Colon (tissue), 2 donors: ENCODE measurements around the gene AGL.
"Not testable (repeated sequence)": the region's sequence is repeated elsewhere in the genome, so short reads cannot be mapped to it uniquely, and the experiment has no call there.

Experiments
- FAIRE-seq: peaks from 2 replicates; lab custom pipeline; 2012; peaks lifted over from hg19 to GRCh38; lab: Jason Lieb, UNC
- donor health status: control.
- donor health status: control.

The AGL gene

DNA sequence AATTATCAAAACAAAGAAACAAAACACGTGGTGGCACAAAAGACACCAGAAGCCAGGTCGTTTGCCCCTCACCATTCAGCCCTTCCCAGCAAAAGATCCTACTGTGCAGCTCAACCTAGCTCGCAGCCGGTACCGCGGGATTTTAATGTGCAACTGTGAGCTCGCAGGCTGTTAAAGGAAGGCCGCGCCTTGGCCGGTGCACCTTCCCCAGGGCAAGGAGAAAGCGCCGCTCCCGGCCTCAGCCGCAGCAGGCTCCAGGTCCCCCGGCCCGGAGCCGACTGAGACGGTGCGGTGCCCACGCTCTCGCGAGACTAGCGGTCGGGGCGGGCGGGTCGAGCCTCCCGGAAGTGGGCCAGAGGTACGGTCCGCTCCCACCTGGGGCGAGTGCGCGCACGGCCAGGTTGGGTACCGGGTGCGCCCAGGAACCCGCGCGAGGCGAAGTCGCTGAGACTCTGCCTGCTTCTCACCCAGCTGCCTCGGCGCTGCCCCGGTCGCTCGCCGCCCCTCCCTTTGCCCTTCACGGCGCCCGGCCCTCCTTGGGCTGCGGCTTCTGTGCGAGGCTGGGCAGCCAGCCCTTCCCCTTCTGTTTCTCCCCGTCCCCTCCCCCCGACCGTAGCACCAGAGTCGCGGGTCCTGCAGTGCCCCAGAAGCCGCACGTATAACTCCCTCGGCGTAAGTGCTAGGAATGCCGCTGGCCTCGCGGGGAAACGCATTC, at the start of gene AGL:
AGL (plus strand) TSS at position 618 of the 715 bp plus-strand sequence. CDS start 682 bp downstream, outside the sequence.
- FAIRE-seq, result no peak

- FAIRE-seq, result no peak
Measured at GRCh38 chr1:99801584-99801983, 48.6 kb upstream of the AGL start.

DNA sequence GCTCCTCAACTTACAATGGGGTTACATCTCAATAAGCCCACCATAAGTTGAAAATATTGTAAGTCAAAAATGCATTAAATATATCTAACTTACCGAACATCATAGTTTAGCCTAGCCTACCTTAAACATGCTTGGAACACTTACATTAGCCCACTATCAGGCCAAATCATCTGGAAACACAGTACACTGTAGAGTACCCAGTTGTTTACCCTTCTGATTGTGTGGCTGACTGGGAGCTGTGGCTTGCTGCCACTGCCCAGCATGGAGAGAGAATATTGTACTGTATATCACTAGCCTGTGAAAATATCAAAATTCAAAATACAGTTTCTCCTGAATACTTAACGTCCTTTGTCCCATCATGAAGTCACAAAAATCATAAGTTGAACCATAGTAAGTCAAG, 43.3 kb upstream of the AGL start:
- no peak for FAIRE-seq

GRCh38 chr1:99808391-99809115, 41.6 kb upstream of the AGL start:
- FAIRE-seq, result peak; percentile 72

GRCh38 chr1:99811075-99811474, 39.1 kb upstream of the AGL start:
- FAIRE-seq, result no peak

DNA sequence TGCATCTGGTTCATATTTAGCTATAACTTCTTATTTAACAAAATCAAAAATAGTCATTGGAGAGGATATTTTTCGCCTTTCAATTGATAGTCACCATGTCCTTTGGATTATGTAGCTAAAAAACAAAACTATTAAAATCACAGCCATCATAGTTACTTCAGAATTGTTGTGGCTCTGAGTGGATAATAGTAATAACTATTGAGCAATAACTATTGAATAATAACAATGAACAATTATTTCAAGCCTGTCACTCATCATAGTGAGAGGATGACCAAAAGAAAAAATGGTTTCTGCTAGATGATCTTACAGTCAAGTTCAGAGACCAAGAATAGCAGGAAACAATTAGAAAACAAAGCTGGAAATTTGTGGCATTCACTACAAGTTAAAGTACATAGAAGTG, 38.4 kb upstream of the AGL start:
- FAIRE-seq, result no peak

- FAIRE-seq, result no peak
Measured at GRCh38 chr1:99814373-99814900, 35.7 kb upstream of the AGL start.

DNA sequence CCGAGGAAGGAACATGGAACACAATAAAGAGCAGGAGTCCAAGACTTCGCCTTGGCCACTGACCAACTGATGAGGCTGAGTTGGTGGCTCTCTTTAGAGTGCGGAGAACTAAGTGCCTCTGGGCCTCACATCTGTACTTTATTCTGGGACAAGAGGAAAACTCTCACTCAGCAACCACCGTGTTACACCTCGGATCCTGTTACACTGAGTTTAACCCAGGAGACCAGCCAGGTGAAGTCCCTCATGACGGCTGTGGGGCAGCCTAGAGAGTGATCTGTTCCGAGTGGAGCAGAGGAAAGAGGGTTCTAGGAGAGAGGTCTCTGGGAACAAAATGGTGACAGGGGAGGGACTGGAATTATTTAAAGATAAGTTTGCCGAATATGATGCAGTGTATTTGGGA, 33.5 kb upstream of the AGL start:
- no peak for FAIRE-seq

- no peak for FAIRE-seq
Measured at GRCh38 chr1:99818063-99818699, 32.0 kb upstream of the AGL start.

GRCh38 chr1:99820546-99820945, 29.6 kb upstream of the AGL start:
- FAIRE-seq, result no peak

GRCh38 chr1:99825098-99825497, 25.1 kb upstream of the AGL start:
- FAIRE-seq, result no peak

GRCh38 chr1:99825702-99826101, 24.5 kb upstream of the AGL start:
- FAIRE-seq, result no peak

- FAIRE-seq, result no peak
Measured at GRCh38 chr1:99827970-99828369, 22.2 kb upstream of the AGL start.

DNA sequence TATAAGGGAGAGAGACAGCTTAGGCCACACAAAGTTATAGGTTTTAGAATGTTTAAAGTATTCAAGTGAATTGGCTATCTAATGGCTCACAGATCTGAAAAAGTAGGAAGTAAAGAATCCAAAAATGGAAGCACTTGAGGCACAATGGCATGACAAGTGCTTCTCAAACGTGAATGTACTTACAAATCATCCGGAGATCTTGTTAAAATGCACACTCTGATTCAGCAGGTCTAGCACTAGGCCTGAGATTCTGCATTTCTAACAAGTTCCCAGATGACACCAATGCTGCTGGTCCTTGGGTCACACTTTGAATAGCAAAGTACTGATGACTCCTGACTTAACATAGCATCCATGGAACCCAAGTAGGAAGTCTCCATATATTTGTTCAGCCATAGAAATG, 20.9 kb upstream of the AGL start:
- no peak for FAIRE-seq

- not testable (repeated sequence) for FAIRE-seq
Measured at GRCh38 chr1:99833911-99834310, 16.2 kb upstream of the AGL start.

GRCh38 chr1:99836171-99837103, 13.7 kb upstream of the AGL start:
- not testable (repeated sequence) for FAIRE-seq

DNA sequence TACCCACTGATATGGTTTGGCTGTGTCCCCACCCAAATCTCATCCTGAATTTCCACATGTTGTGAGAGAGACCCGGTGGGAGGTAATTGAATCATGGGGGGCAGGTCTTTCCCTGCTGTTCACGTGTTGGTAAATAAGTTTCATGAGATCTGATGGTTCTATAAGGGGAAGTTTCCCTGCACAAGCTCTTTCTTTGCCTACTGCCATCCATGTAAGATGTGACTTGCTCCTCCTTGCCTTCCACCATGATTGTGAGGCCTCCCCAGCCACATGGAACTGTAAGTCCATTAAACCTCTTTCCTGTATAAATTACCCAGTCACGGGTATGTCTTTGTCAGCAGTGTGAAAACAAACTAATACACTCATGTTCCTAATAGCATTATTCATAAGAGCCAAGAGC, 9.8 kb upstream of the AGL start:
- not testable (repeated sequence) for FAIRE-seq

DNA sequence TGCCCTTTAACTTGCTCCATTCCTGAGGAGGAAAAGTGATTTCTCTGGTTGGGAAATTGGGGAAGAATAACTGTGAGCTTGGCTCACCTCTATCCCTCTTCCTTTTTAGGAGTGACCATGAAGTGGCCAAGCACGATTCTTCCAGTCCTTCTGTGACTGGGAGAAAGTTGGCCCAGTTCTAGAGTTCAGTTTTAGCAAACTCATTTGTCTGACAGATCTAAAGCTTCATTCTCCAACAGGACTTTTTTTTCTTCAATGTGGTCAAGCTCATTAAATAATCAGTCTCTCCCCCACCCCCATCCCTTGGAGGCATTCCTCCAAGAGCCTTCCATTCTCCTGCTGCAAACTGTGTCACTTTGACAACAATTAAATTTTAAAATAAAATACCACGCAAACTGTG, 6.4 kb upstream of the AGL start:
- no peak for FAIRE-seq

DNA sequence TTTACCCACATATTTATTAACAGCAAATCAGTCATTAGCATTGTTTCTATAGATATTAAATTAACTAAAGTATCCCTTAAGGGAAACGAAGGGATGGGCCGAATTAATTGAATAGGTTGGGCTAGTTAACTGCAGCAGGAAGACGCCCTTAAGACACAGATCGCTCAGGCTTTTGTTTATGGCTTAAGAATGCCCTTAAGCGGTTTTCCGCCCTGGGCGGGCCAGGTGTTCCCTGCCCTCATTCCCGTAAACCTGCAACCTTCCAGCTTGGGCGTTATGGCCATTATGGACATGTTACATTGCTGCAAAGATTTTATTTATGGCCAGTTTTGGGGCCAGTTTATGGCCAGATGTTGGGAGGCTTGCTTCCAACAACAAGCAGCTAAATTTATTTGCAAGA, 5.0 kb upstream of the AGL start:
- not testable (repeated sequence) for FAIRE-seq

- no peak for FAIRE-seq
Measured at GRCh38 chr1:99849413-99849743, 783 bp upstream of the AGL start.

DNA sequence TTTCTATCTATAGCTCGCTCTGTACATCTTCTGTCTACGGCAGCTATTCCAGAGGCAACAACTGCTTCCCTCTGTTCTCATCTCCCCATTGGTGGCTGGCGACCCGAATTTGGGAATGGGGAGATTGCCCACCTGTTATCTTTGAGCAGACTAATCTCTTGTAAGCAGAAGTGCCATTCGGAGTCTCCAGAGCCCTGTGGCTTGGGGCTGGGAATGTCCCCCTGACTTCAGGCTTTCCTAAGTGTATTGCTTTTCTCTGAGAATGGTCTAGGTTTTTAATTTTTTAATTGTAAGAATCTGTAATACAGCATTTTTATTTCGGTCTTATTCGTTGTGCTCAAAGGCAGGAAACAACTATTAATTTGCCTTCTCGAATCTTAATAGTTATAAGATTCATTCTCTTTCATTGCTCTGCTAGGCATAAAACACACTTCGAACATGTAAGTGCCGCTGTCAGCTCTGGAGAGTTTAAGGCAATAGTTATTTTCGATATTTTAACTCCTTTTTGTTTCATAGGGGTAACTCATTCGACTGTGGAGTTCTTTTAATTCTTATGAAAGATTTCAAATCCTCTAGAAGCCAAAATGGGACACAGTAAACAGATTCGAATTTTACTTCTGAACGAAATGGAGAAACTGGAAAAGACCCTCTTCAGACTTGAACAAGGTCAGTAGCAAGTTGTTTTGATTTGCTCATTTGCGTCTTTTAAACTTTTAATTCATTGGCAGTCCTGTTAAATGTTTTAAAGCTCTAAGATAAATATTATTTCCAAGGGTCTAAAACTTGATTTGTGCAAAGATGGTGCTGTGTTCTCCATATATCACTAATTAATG, 514 bp downstream of the AGL start:
- FAIRE-seq, result no peak
